Activated CD4-positive, alpha-beta T cell treated with anti-CD3 and anti-CD28 coated beads for 36 hours (primary cell): ENCODE data around the gene CAPZB. TPM values are rescaled to one million over a fixed set of nuclear protein-coding genes. Genes with fewer than 3 reads are reported as not detected.

ENCODE experiments used
- ATAC-seq: fragments of 200-7000 bp; cut with Tn5 transposase; one replicate; pipeline ENCODE4 v1.10.0; 2021; ENCODE audit warnings: mild to moderate bottlenecking, moderate library complexity
- CTCF ChIA-PET: fragments of 350-600 bp; sonication (Branson Sonifier 250); formaldehyde crosslinking; loops from one replicate; lab custom pipeline; 2021; ENCODE audit warnings: antibody characterized with exemption; lab: Charles Lee
- POLR2A ChIA-PET: fragments of 350-600 bp; sonication (Branson Sonifier 250); formaldehyde crosslinking; loops from one replicate; lab custom pipeline; 2021; ENCODE audit warnings: antibody characterized with exemption, inconsistent platforms; lab: Charles Lee
- DNase-seq: peaks from one replicate; pipeline ENCODE4 v3.0.0-alpha.2; 2020
- H3K27ac Mint-ChIP-seq: one replicate; pipeline ENCODE4 v1.8.0; 2021; ENCODE audit warnings: mixed read lengths
- H3K27me3 Mint-ChIP-seq: one replicate; pipeline ENCODE4 v1.8.0; 2021; ENCODE audit warnings: mixed read lengths
- H3K36me3 Mint-ChIP-seq: one replicate; pipeline ENCODE4 v1.8.0; 2021; ENCODE audit warnings: low read depth, mixed read lengths
- H3K4me1 Mint-ChIP-seq: one replicate; pipeline ENCODE4 v1.8.0; 2021; ENCODE audit warnings: mixed read lengths
- H3K4me3 Mint-ChIP-seq: one replicate; pipeline ENCODE4 v1.8.0; 2021; ENCODE audit warnings: mild to moderate bottlenecking, moderate library complexity, mixed read lengths
- H3K9me3 Mint-ChIP-seq: one replicate; pipeline ENCODE4 v1.8.0; 2021; ENCODE audit warnings: low read depth, mixed read lengths
- intact Hi-C, 2 experiments: fragments of 100-400 bp; cut with DNase I in 1 of 2; cut with micrococcal nuclease in 1 of 2; formaldehyde crosslinking; loops; one replicate each; pipeline versions ENCODE4 v1.14.2 to v1.15.1; 2022 to 2024; cut with DNase I, micrococcal nuclease
- total RNA-seq, 2 experiments: library from RNA; stranded (reverse); gene quantifications; one replicate each; pipeline ENCODE4 v1.2.3, GENCODE V29; 2021

Gene CAPZB
- total RNA-seq, 2 experiments from 2014 or later: 320 to 346 TPM

GRCh38 chr1:19338323-19338762 is 147.0 kb downstream of the CAPZB start:
- no peaks in the 10 kb centered on the region for H3K27me3 Mint-ChIP-seq
- CTCF ChIA-PET: no interaction called here
- POLR2A ChIA-PET: no interaction called here

GRCh38 chr1:19337289-19337688 is 148.1 kb downstream of the CAPZB start:
- Mint-ChIP-seq H3K27me3 (no peaks in the 10 kb centered on the region), H3K27ac (peak overlapping the region; percentile 51), H3K4me1 (peaks cover 34% of the 10 kb centered on the region), H3K36me3 (peaks cover 28% of the 10 kb centered on the region), H3K4me3 (no peak overlapping the region), H3K9me3 (no peaks in the 10 kb centered on the region)
- ChIA-PET CTCF (interaction anchor here (0.6 to 1.1 kb wide), 4 partner anchors 16 to 314 kb away, joined by 3 to 7 read pairs (median 6); no protein-coding TSS in a partner anchor), POLR2A (no interaction called here)
- ATAC-seq (no peak), DNase-seq (no peak)
- intact Hi-C loops: loop anchor here in 1 of 2 experiments (5.0 kb wide), 1 partner anchor 260 kb away; a partner anchor contains a TSS

More at GRCh38 chr1:19338323-19338762, 147.0 kb downstream of the CAPZB start:
- intact Hi-C loops: loop anchor here in 1 of 2 experiments (5.0 kb wide), 1 partner anchor 259 kb away; a partner anchor contains a TSS
- peaks cover 34% of the 10 kb centered on the region for H3K36me3 Mint-ChIP-seq
- no peak for ATAC-seq
- H3K9me3 Mint-ChIP-seq: no peaks in the 10 kb centered on the region
- no peak for DNase-seq
- peaks cover 34% of the 10 kb centered on the region for H3K4me1 Mint-ChIP-seq
- H3K4me3 Mint-ChIP-seq: no peak overlapping the region
- H3K27ac Mint-ChIP-seq: peak overlapping the region; percentile 51

- Mint-ChIP-seq H3K4me1 (peaks cover 29% of the 10 kb centered on the region), H3K27me3 (no peaks in the 10 kb centered on the region), H3K36me3 (peaks cover 23% of the 10 kb centered on the region), H3K4me3 (no peak overlapping the region), H3K9me3 (no peaks in the 10 kb centered on the region), H3K27ac (peak overlapping the region; percentile 83)
- DNase-seq (peak; percentile 79), ATAC-seq (peak; percentile 92)
- CTCF ChIA-PET: interaction anchor here (0.6 to 1.2 kb wide), 7 partner anchors 15 to 317 kb away, joined by 3 to 7 read pairs (median 3); no protein-coding TSS in a partner anchor
- intact Hi-C loops: loop anchor here in 1 of 2 experiments (5.0 kb wide), 1 partner anchor 261 kb away; a partner anchor contains a TSS
- POLR2A ChIA-PET: interaction anchor here (0.7 kb wide), 1 partner anchor 27 kb away, joined by 3 read pairs; no protein-coding TSS in a partner anchor
These were observed 148.8 kb downstream of the CAPZB start for GRCh38 chr1:19336543-19336942.

GRCh38 chr1:19333587-19334354 is 151.6 kb downstream of the CAPZB start:
- CTCF ChIA-PET: interaction anchor here (0.7 to 1.2 kb wide), 3 partner anchors 10 to 328 kb away, joined by 3 to 7 read pairs (median 5); no protein-coding TSS in a partner anchor
- Mint-ChIP-seq H3K4me1 (peaks cover 25% of the 10 kb centered on the region), H3K4me3 (no peak overlapping the region), H3K9me3 (no peaks in the 10 kb centered on the region), H3K27ac (no peak overlapping the region), H3K36me3 (peaks cover 7% of the 10 kb centered on the region), H3K27me3 (no peaks in the 10 kb centered on the region)
- no peak for DNase-seq
- ATAC-seq: no peak
- POLR2A ChIA-PET: no interaction called here
- intact Hi-C loops: no loop called here

GRCh38 chr1:19332832-19333231 is 152.5 kb downstream of the CAPZB start:
- ChIA-PET CTCF (interaction anchor here (0.9 to 1.2 kb wide), 2 partner anchors 11 to 12 kb away, joined by 5 to 7 read pairs; no protein-coding TSS in a partner anchor), POLR2A (no interaction called here)
- Mint-ChIP-seq H3K27ac (no peak overlapping the region), H3K9me3 (no peaks in the 10 kb centered on the region), H3K27me3 (no peaks in the 10 kb centered on the region), H3K4me1 (peaks cover 23% of the 10 kb centered on the region), H3K4me3 (no peak overlapping the region), H3K36me3 (no peaks in the 10 kb centered on the region)
- ATAC-seq (no peak), DNase-seq (no peak)
- intact Hi-C loops: no loop called here

GRCh38 chr1:19331262-19331878 is 154.0 kb downstream of the CAPZB start:
- intact Hi-C loops: no loop called here
- Mint-ChIP-seq H3K27me3 (no peaks in the 10 kb centered on the region), H3K36me3 (no peaks in the 10 kb centered on the region), H3K27ac (no peak overlapping the region), H3K4me3 (no peak overlapping the region), H3K4me1 (peaks cover 11% of the 10 kb centered on the region), H3K9me3 (no peaks in the 10 kb centered on the region)
- ChIA-PET POLR2A (no interaction called here), CTCF (interaction anchor here (0.7 to 1.1 kb wide), 2 partner anchors 10 to 405 kb away, joined by 3 read pairs; no protein-coding TSS in a partner anchor)
- ATAC-seq (no peak), DNase-seq (no peak)

- ATAC-seq (no peak), DNase-seq (no peak)
- Mint-ChIP-seq H3K27ac (no peak overlapping the region), H3K4me3 (no peak overlapping the region), H3K9me3 (no peaks in the 10 kb centered on the region), H3K27me3 (no peaks in the 10 kb centered on the region), H3K36me3 (no peaks in the 10 kb centered on the region), H3K4me1 (peaks cover 3% of the 10 kb centered on the region)
- POLR2A ChIA-PET: no interaction called here
- intact Hi-C loops: no loop called here
- CTCF ChIA-PET: interaction anchor here (0.7 to 1.1 kb wide), 4 partner anchors 11 to 404 kb away, joined by 3 to 6 read pairs (median 3); no protein-coding TSS in a partner anchor
These were observed 154.7 kb downstream of the CAPZB start for GRCh38 chr1:19330449-19331135.

- POLR2A ChIA-PET: no interaction called here
- H3K27ac Mint-ChIP-seq: no peak overlapping the region
- no peak overlapping the region for H3K4me3 Mint-ChIP-seq
- intact Hi-C loops: no loop called here
- no peak for DNase-seq
- H3K36me3 Mint-ChIP-seq: peaks cover 2% of the 10 kb centered on the region
- no peaks in the 10 kb centered on the region for H3K27me3 Mint-ChIP-seq
- no peaks in the 10 kb centered on the region for H3K4me1 Mint-ChIP-seq
- CTCF ChIA-PET: interaction anchor here (0.7 to 1.1 kb wide), 2 partner anchors 255 to 324 kb away, joined by 3 to 6 read pairs; no protein-coding TSS in a partner anchor
- no peaks in the 10 kb centered on the region for H3K9me3 Mint-ChIP-seq
- no peak for ATAC-seq
These were observed 155.7 kb downstream of the CAPZB start for GRCh38 chr1:19329611-19330010.

GRCh38 chr1:19329188-19329587 is 156.2 kb downstream of the CAPZB start:
- no peak overlapping the region for H3K27ac Mint-ChIP-seq
- H3K9me3 Mint-ChIP-seq: no peaks in the 10 kb centered on the region
- H3K4me3 Mint-ChIP-seq: no peak overlapping the region
- ChIA-PET CTCF (interaction anchor here (1.1 kb wide), 1 partner anchor 324 kb away, joined by 6 read pairs; no protein-coding TSS in a partner anchor), POLR2A (no interaction called here)
- ATAC-seq (no peak), DNase-seq (no peak)
- intact Hi-C loops: no loop called here
- peaks cover 2% of the 10 kb centered on the region for H3K36me3 Mint-ChIP-seq
- no peaks in the 10 kb centered on the region for H3K4me1 Mint-ChIP-seq
- H3K27me3 Mint-ChIP-seq: no peaks in the 10 kb centered on the region

GRCh38 chr1:19328486-19328885 is 156.9 kb downstream of the CAPZB start:
- peaks cover 2% of the 10 kb centered on the region for H3K36me3 Mint-ChIP-seq
- no peaks in the 10 kb centered on the region for H3K4me1 Mint-ChIP-seq
- no peak overlapping the region for H3K4me3 Mint-ChIP-seq
- H3K9me3 Mint-ChIP-seq: no peaks in the 10 kb centered on the region
- no peaks in the 10 kb centered on the region for H3K27me3 Mint-ChIP-seq
- POLR2A ChIA-PET: no interaction called here
- intact Hi-C loops: no loop called here
- ATAC-seq (no peak), DNase-seq (no peak)
- CTCF ChIA-PET: no interaction called here
- no peak overlapping the region for H3K27ac Mint-ChIP-seq

- Mint-ChIP-seq H3K9me3 (no peaks in the 10 kb centered on the region), H3K36me3 (peaks cover 4% of the 10 kb centered on the region), H3K27ac (no peak overlapping the region), H3K27me3 (no peaks in the 10 kb centered on the region), H3K4me3 (no peak overlapping the region), H3K4me1 (no peaks in the 10 kb centered on the region)
- no peak for DNase-seq
- no peak for ATAC-seq
- intact Hi-C loops: no loop called here
- POLR2A ChIA-PET: no interaction called here
- CTCF ChIA-PET: no interaction called here
These were observed 157.6 kb downstream of the CAPZB start for GRCh38 chr1:19327736-19328135.
